DMS153 (cell line): ENCODE data around the gene CTNNBIP1.
A peak's percentile ranks its signal among the peaks of the same experiment; 100 is the strongest.

Experiments
- DNase-seq: peaks from one replicate; lab custom pipeline; 2025; lab: John Stamatoyannopoulos, UW

CTNNBIP1 gene

GRCh38 chr1:9904596-9904995, 5.5 kb downstream of the CTNNBIP1 start:
- no peak for DNase-seq

- no peak for DNase-seq
These were observed 6.1 kb downstream of the CTNNBIP1 start for GRCh38 chr1:9903801-9904527.

GRCh38 chr1:9902060-9902452, 8.0 kb downstream of the CTNNBIP1 start:
- no peak for DNase-seq

GRCh38 chr1:9901148-9902059, 8.7 kb downstream of the CTNNBIP1 start:
- no peak for DNase-seq

GRCh38 chr1:9900142-9901043, 9.7 kb downstream of the CTNNBIP1 start:
- peak; percentile 96 for DNase-seq

- DNase-seq: no peak
These were observed 16.0 kb downstream of the CTNNBIP1 start for GRCh38 chr1:9894115-9894514.

- DNase-seq: no peak
These were observed 17.2 kb downstream of the CTNNBIP1 start for GRCh38 chr1:9892563-9893528.

- DNase-seq: no peak
These were observed 18.9 kb downstream of the CTNNBIP1 start for GRCh38 chr1:9891207-9891606.

GRCh38 chr1:9890224-9890731, 19.8 kb downstream of the CTNNBIP1 start:
- DNase-seq: peak; percentile 38

GRCh38 chr1:9889411-9889810, 20.7 kb downstream of the CTNNBIP1 start:
- DNase-seq: no peak

GRCh38 chr1:9888886-9889285, 21.2 kb downstream of the CTNNBIP1 start:
- DNase-seq: no peak

- DNase-seq: no peak
These were observed 23.0 kb downstream of the CTNNBIP1 start for GRCh38 chr1:9887070-9887469.

GRCh38 chr1:9886092-9886742, 23.9 kb downstream of the CTNNBIP1 start:
- DNase-seq: no peak

- no peak for DNase-seq
These were observed 25.3 kb downstream of the CTNNBIP1 start for GRCh38 chr1:9884805-9885204.

- DNase-seq: no peak
These were observed 26.3 kb downstream of the CTNNBIP1 start for GRCh38 chr1:9883585-9884449.

- no peak for DNase-seq
These were observed 27.1 kb downstream of the CTNNBIP1 start for GRCh38 chr1:9882945-9883303.

- DNase-seq: no peak
These were observed 27.6 kb downstream of the CTNNBIP1 start for GRCh38 chr1:9882296-9882944.

- DNase-seq: no peak
These were observed 28.2 kb downstream of the CTNNBIP1 start for GRCh38 chr1:9881838-9882249.

GRCh38 chr1:9878404-9878803, 31.7 kb downstream of the CTNNBIP1 start:
- DNase-seq: no peak
